K562 (cell line): ENCODE data around the gene SLC35F5. TPM values are rescaled to one million over a fixed set of nuclear protein-coding genes. Genes with fewer than 3 reads are reported as not detected.

Source experiments
- AFF1 ChIP-seq, 2 experiments: fragments of 450-650 bp; IDR thresholded peaks; 2 replicates each; pipeline ENCODE4 v1.6.1; 2018; ENCODE audit warnings: mild to moderate bottlenecking in 2 of 2, low read depth in 1 of 2; ENCODE audit not compliant: partially characterized antibody in 2 of 2
- BHLHE40 ChIP-seq: IDR thresholded peaks from 2 replicates; pipeline ENCODE4 v1.6.1; 2011; ENCODE audit warnings: low read length, improper control_type of control experiment
- CHD1 ChIP-seq: fragments of 200-600 bp; sonication (generic); IDR thresholded peaks from one replicate; pipeline ENCODE4 v1.6.1; 2012; ENCODE audit warnings: mild to moderate bottlenecking, moderate library complexity, low read length, inconsistent platforms
- CREB3 ChIP-seq: fragments of 450-650 bp; conservative IDR thresholded peaks from 2 replicates; pipeline ENCODE4 v1.6.1; 2016; ENCODE audit warnings: missing genetic modification characterization, low read depth, mild to moderate bottlenecking, missing compliant biosample characterization, moderate library complexity
- ETV6 ChIP-seq, 3 experiments: fragments of 150-350 bp in 1 of 3; sonication (generic) in 1 of 3; formaldehyde crosslinking in 1 of 3; IDR thresholded peaks; 2 replicates each; pipeline versions ENCODE4 v1.6.1 to v1.8.0; 2014 to 2022; ENCODE audit warnings: borderline replicate concordance in 2 of 3, low read depth in 2 of 3, antibody characterized with exemption in 1 of 3, low read length in 1 of 3, mild to moderate bottlenecking in 1 of 3, missing genetic modification reagents in 1 of 3
- EWSR1 ChIP-seq: fragments of 450-650 bp; IDR thresholded peaks from 2 replicates; pipeline ENCODE4 v1.6.1; 2018; ENCODE audit warnings: borderline replicate concordance, mild to moderate bottlenecking, low read depth, moderate library complexity; ENCODE audit not compliant: partially characterized antibody
- HCFC1 ChIP-seq: IDR thresholded peaks from 2 replicates; pipeline ENCODE4 v1.6.1; 2012; ENCODE audit warnings: low read depth, low read length, improper control_type of control experiment
- KAT8 ChIP-seq: fragments of 450-650 bp; IDR thresholded peaks from 2 replicates; pipeline ENCODE4 v1.6.1; 2016; ENCODE audit warnings: low read depth, mild to moderate bottlenecking
- KDM1A ChIP-seq, 2 experiments: fragments of 450-650 bp; IDR thresholded peaks; 2 replicates each; pipeline ENCODE4 v1.6.1; 2016; ENCODE audit warnings: mild to moderate bottlenecking in 2 of 2
- MCM7 ChIP-seq, 2 experiments: fragments of 450-650 bp; IDR thresholded peaks; 2 replicates each; pipeline ENCODE4 v1.6.1; 2016 to 2018
- MXD1 ChIP-seq: fragments of 250-450 bp; sonication (Bioruptor Pico); IDR thresholded peaks from 2 replicates; pipeline ENCODE4 v1.8.0; 2021; ENCODE audit warnings: borderline replicate concordance, mild to moderate bottlenecking, moderate library complexity; ENCODE audit not compliant: poor library complexity, severe bottlenecking
- NFIX ChIP-seq: fragments of 250-450 bp; sonication (Bioruptor Pico); IDR thresholded peaks from 2 replicates; pipeline ENCODE4 v1.4.0; 2020; ENCODE audit warnings: low read depth, mild to moderate bottlenecking, moderate library complexity
- NR2F6 ChIP-seq: fragments of 450-650 bp; formaldehyde crosslinking; IDR thresholded peaks from 2 replicates; pipeline ENCODE4 v1.4.0; 2020; ENCODE audit warnings: mild to moderate bottlenecking
- SIN3B ChIP-seq: fragments of 450-650 bp; IDR thresholded peaks from 2 replicates; pipeline ENCODE4 v1.6.1; 2017; ENCODE audit warnings: low read depth, mild to moderate bottlenecking, moderate library complexity
- SIX5 ChIP-seq, 2 experiments: IDR thresholded peaks; 2 replicates each; pipeline ENCODE4 v1.6.1; 2011; ENCODE audit warnings: low read length in 2 of 2, borderline replicate concordance in 1 of 2, low read depth in 1 of 2, mild to moderate bottlenecking in 1 of 2, moderate library complexity in 1 of 2; ENCODE audit not compliant: insufficient read depth in 1 of 2
- TSC22D4 ChIP-seq: fragments of 450-650 bp; IDR thresholded peaks from 2 replicates; pipeline ENCODE4 v1.6.1; 2016; ENCODE audit warnings: missing genetic modification characterization, missing biosample characterization, control low read depth
- USF1 ChIP-seq: sonication (generic); formaldehyde crosslinking; IDR thresholded peaks from 2 replicates; pipeline ENCODE4 v1.9.0; 2022; ENCODE audit warnings: mild to moderate bottlenecking, missing genetic modification reagents
- polyA plus RNA-seq, 8 experiments: library from polyadenylated mRNA; depleted of rRNA in 4 of 8; stranded (reverse) in 5 of 8; unstranded in 3 of 8; fragments of >200 nt; fragmentation: Nextera tagmentation in 2 of 8; fragmentation: Illumina TruSeq in 1 of 8; extraction: Ambion mirVana in 2 of 8; extraction: Trizol in 1 of 8; gene quantifications; 2 replicates each; pipeline versions ENCODE4 v1.2.1 to v1.2.3, GENCODE V29; 2011 to 2014; ENCODE audit warnings: inconsistent platforms in 1 of 8, missing spikeins in 1 of 8
- total RNA-seq, 7 experiments: library from RNA; depleted of rRNA in 6 of 7; stranded (reverse); fragments of >200 nt in 6 of 7; fragmentation: Illumina TruSeq in 2 of 7; extraction: Trizol in 2 of 7; gene quantifications; 2 replicates each; pipeline versions ENCODE4 v1.2.1 to v1.2.3, GENCODE V29; 2011 to 2021; ENCODE audit warnings: low replicate concordance in 1 of 7
- TF ChIP-seq, protein P1 (sequence below): fragments of 450-650 bp; formaldehyde crosslinking; IDR thresholded peaks from 2 replicates; pipeline ENCODE4 v1.4.0; 2020; ENCODE audit warnings: mild to moderate bottlenecking, moderate library complexity

The SLC35F5 gene
- total and polyA plus RNA-seq, 9 of the 15 experiments (the other 6 are each of a cell fraction or from before 2014, with no cell fraction given): 4.9 to 50.7 (median 30.5) TPM

DNA sequence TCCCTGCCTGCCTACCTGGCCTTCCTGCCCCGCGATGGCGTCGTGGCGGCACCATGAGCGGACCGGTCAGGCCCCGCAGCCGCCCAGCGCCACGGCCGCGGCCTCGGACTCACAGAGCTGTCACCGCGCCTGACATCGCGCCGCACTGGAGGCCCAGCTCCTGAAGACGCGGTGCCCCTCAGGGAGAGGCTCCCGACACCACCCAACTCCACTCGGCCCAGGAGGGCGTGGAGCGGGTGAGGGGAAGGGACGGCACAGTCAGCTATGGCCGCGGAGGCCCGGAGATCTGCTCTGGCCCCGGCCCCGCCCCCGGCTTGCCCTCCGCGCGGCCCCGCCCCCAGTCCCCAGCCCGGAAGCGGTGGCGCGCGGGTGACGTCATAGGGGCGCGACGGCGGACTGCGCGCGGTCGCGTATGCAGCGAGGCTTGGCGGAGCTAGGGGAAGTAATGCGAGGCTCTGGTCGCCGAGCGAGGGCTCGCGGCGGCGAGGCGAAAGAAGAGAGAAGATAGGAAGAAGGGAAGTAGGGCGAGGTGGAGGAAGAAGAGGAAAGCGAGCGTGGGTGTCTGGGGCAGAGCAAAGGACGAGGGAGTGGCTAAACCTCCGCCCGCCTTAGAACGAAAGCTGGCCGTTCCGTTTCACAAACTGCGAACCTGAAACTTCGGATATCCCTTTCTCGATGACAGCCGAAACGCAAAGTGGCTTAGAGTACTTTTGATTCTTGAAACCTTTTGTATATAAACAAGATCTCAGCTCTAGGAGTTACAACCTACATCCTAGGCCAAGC, at the start of gene SLC35F5 (continued):
- no peak for TF ChIP-seq NFIX (CRISPR knock-in tag)
- TF ChIP-seq BHLHE40: no peak
- TF ChIP-seq KDM1A (IDR thresholded peaks at IDR 0.05): no peak
- TF ChIP-seq MCM7 (IDR thresholded peaks at IDR 0.05): no peak
- TF ChIP-seq EWSR1: no peak
- peak in 1 of 2 experiments; percentile 41; a peak in 1 of 4 replicates for TF ChIP-seq ETV6 (IDR thresholded peaks at IDR 0.05; ENCODE audit: borderline replicate concordance in 1 of 2, low read depth in 2 of 2, low read length in 1 of 2)
- no peak for TF ChIP-seq ETV6 (CRISPR knock-in tag; IDR thresholded peaks at IDR 0.05; ENCODE audit: borderline replicate concordance)
- TF ChIP-seq USF1 (CRISPR knock-in tag): no peak
- TF ChIP-seq NR2F6 (CRISPR knock-in tag): no peak
- peak in 1 of 2 experiments; percentile 81 for TF ChIP-seq AFF1 (IDR thresholded peaks at IDR 0.05; ENCODE audit: low read depth in 1 of 2, partially characterized antibody in 2 of 2)
- no peak; the same call in none of the 2 replicates for TF ChIP-seq SIN3B
- TF ChIP-seq CHD1: peak; percentile 19
- no peak for TF ChIP-seq MXD1 (CRISPR knock-in tag)
- peak; percentile 82 for TF ChIP-seq HCFC1
- TF ChIP-seq TSC22D4: no peak
- no peak for TF ChIP-seq CREB3
- TF ChIP-seq KAT8: 0 out of 2 replicates have a peak, but pooled peaks have one; percentile 40
- peak in 1 of 2 experiments; percentile 33; a peak in 1 of 4 replicates for TF ChIP-seq SIX5 (IDR thresholded peaks at IDR 0.05; ENCODE audit: borderline replicate concordance in 1 of 2, insufficient read depth in 1 of 2, low read depth in 1 of 2, low read length in 2 of 2)
- TF ChIP-seq, protein P1, sequence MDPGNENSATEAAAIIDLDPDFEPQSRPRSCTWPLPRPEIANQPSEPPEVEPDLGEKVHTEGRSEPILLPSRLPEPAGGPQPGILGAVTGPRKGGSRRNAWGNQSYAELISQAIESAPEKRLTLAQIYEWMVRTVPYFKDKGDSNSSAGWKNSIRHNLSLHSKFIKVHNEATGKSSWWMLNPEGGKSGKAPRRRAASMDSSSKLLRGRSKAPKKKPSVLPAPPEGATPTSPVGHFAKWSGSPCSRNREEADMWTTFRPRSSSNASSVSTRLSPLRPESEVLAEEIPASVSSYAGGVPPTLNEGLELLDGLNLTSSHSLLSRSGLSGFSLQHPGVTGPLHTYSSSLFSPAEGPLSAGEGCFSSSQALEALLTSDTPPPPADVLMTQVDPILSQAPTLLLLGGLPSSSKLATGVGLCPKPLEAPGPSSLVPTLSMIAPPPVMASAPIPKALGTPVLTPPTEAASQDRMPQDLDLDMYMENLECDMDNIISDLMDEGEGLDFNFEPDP: no peak
